IMR-90 (cell line): ENCODE results near the gene GPC2. TPM values are rescaled to one million over a fixed set of nuclear protein-coding genes. Genes with fewer than 3 reads are reported as not detected.

ENCODE experiments used
- ATAC-seq: fragments of 200-7000 bp; cut with Tn5 transposase; 2 replicates; pipeline ENCODE4 v1.9.1; 2020; ENCODE audit warnings: low read depth, mild to moderate bottlenecking, moderate library complexity
- BruUV-seq: library from RNA; stranded (reverse); fragments of 400-500 nt; replicated peaks from 2 replicates; lab custom pipeline; 2021; lab: Mats Ljungman, UMichigan
- CTCF ChIA-PET: fragments of 300-600 bp; formaldehyde crosslinking; extraction: SDS; loops from one replicate; lab custom pipeline; 2021; ENCODE audit warnings: antibody characterized with exemption; lab: Yijun Ruan, JAX
- POLR2A ChIA-PET: fragments of 300-600 bp; sonication (Branson Sonifier 250); formaldehyde crosslinking; loops from one replicate; lab custom pipeline; 2022; ENCODE audit warnings: antibody characterized with exemption; ENCODE audit not compliant: unreplicated experiment; lab: Charles Lee
- DNase-seq: peaks from one replicate; pipeline ENCODE4 v3.0.0; 2013
- H2AFZ ChIP-seq: replicated peaks from 2 replicates; pipeline ENCODE3; 2013; ENCODE audit warnings: low read length, mild to moderate bottlenecking; ENCODE audit not compliant: poor library complexity
- H2AK5ac ChIP-seq: 2 replicates; pipeline ENCODE4 v1.6.1; 2013; ENCODE audit warnings: low read depth, low read length, inconsistent platforms
- H2AK9ac ChIP-seq: replicated peaks from 2 replicates; pipeline ENCODE3; 2013; ENCODE audit warnings: mild to moderate bottlenecking, low read depth, low read length, moderate library complexity; ENCODE audit not compliant: poor library complexity
- H2BK120ac ChIP-seq: 2 replicates; pipeline ENCODE4 v1.6.1; 2013; ENCODE audit warnings: low read depth, low read length, inconsistent platforms
- H2BK15ac ChIP-seq: 3 replicates; pipeline ENCODE4 v1.6.1; 2013; ENCODE audit warnings: low read depth, low read length, inconsistent platforms
- H2BK20ac ChIP-seq: 2 replicates; pipeline ENCODE4 v1.6.1; 2013; ENCODE audit warnings: low read depth, mild to moderate bottlenecking, inconsistent platforms, low read length, moderate library complexity
- H2BK5ac ChIP-seq: 2 replicates; pipeline ENCODE4 v1.6.1; 2013; ENCODE audit warnings: mild to moderate bottlenecking, low read depth, low read length, inconsistent platforms; ENCODE audit not compliant: poor library complexity, severe bottlenecking
- H3K14ac ChIP-seq: replicated peaks from 2 replicates; pipeline ENCODE4 v1.6.1; 2013; ENCODE audit warnings: low read depth, low read length, inconsistent platforms
- H3K18ac ChIP-seq: 2 replicates; pipeline ENCODE4 v1.6.1; 2013; ENCODE audit warnings: low read depth, low read length, control low read depth
- H3K23ac ChIP-seq: 2 replicates; pipeline ENCODE4 v1.6.1; 2013; ENCODE audit warnings: low read depth, low read length, inconsistent platforms
- H3K27ac ChIP-seq: 2 replicates; pipeline ENCODE4 v1.5.1; 2013; ENCODE audit warnings: mild to moderate bottlenecking, control low read depth, low read length; ENCODE audit not compliant: insufficient read depth
- H3K27me3 ChIP-seq: 2 replicates; pipeline ENCODE4 v1.6.1; 2013; ENCODE audit warnings: low read length; ENCODE audit not compliant: control insufficient read depth, insufficient read depth
- H3K36me3 ChIP-seq: 2 replicates; pipeline ENCODE4 v1.6.1; 2013; ENCODE audit warnings: low read length, mixed read lengths; ENCODE audit not compliant: control insufficient read depth, insufficient read depth
- H3K4ac ChIP-seq: 2 replicates; pipeline ENCODE4 v1.6.1; 2013; ENCODE audit warnings: low read depth, low read length, inconsistent platforms
- H3K4me1 ChIP-seq: 2 replicates; pipeline ENCODE4 v1.6.1; 2013; ENCODE audit warnings: low read length, mixed read lengths; ENCODE audit not compliant: control insufficient read depth, insufficient read depth
- H3K4me2 ChIP-seq: 2 replicates; pipeline ENCODE4 v1.6.1; 2013; ENCODE audit warnings: low read depth, mild to moderate bottlenecking, control low read depth, low read length, moderate library complexity
- H3K4me3 ChIP-seq: 2 replicates; pipeline ENCODE4 v1.5.1; 2013; ENCODE audit warnings: low read depth, mild to moderate bottlenecking, control low read depth, low read length, moderate library complexity; ENCODE audit not compliant: insufficient read depth
- H3K56ac ChIP-seq: 2 replicates; pipeline ENCODE4 v1.6.1; 2013; ENCODE audit warnings: low read length, inconsistent platforms; ENCODE audit not compliant: insufficient read depth; ENCODE audit errors: extremely low read depth
- H3K79me1 ChIP-seq, 2 experiments: 2 replicates each; pipeline ENCODE4 v1.6.1; 2013; ENCODE audit warnings: low read length in 2 of 2, inconsistent platforms in 1 of 2, low read depth in 1 of 2
- H3K9ac ChIP-seq: 2 replicates; pipeline ENCODE4 v1.6.1; 2013; ENCODE audit warnings: low read depth, low read length, control low read depth
- H3K9me1 ChIP-seq: 2 replicates; pipeline ENCODE4 v1.6.1; 2013; ENCODE audit warnings: low read length, inconsistent platforms; ENCODE audit not compliant: insufficient read depth
- H3K9me3 ChIP-seq: 2 replicates; pipeline ENCODE4 v1.6.1; 2013; ENCODE audit warnings: low read length; ENCODE audit not compliant: control insufficient read depth, insufficient read depth
- H4K20me1 ChIP-seq: 2 replicates; pipeline ENCODE4 v1.6.1; 2013; ENCODE audit warnings: low read length, inconsistent platforms; ENCODE audit not compliant: insufficient read depth
- H4K5ac ChIP-seq: 2 replicates; pipeline ENCODE4 v1.6.1; 2013; ENCODE audit warnings: mild to moderate bottlenecking, low read depth, low read length, control low read depth
- H4K8ac ChIP-seq, 2 experiments: 2 replicates each; pipeline ENCODE4 v1.6.1; 2013; ENCODE audit warnings: low read depth in 2 of 2, low read length in 2 of 2, control low read depth in 1 of 2, inconsistent platforms in 1 of 2
- H4K91ac ChIP-seq: 2 replicates; pipeline ENCODE4 v1.6.1; 2013; ENCODE audit warnings: low read depth, low read length, inconsistent platforms; ENCODE audit not compliant: insufficient read depth
- CEBPB ChIP-seq: IDR thresholded peaks from 2 replicates; pipeline ENCODE4 v1.6.1; 2012; ENCODE audit warnings: low read depth, low read length, improper control_type of control experiment
- CHD1 ChIP-seq: IDR thresholded peaks from 2 replicates; pipeline ENCODE4 v1.6.1; 2012; ENCODE audit warnings: low read depth, low read length, improper control_type of control experiment
- MAFK ChIP-seq: IDR thresholded peaks from 2 replicates; pipeline ENCODE4 v1.6.1; 2012; ENCODE audit warnings: low read depth, low read length, improper control_type of control experiment
- MAZ ChIP-seq: IDR thresholded peaks from 2 replicates; pipeline ENCODE4 v1.6.1; 2012; ENCODE audit warnings: low read depth, mild to moderate bottlenecking, low read length, improper control_type of control experiment, moderate library complexity, borderline replicate concordance
- RCOR1 ChIP-seq: IDR thresholded peaks from 2 replicates; pipeline ENCODE4 v1.6.1; 2012; ENCODE audit warnings: mild to moderate bottlenecking, low read length, improper control_type of control experiment; ENCODE audit not compliant: insufficient replicate concordance
- WGBS, 2 experiments: methylation state at CpG; one replicate each; pipeline versions ENCODE4 v1.1.5 to v1.1.7; 2013; ENCODE audit warnings: missing lambda C conversion rate in 2 of 2; ENCODE audit not compliant: insufficient read length in 1 of 2; ENCODE audit errors: extremely low coverage in 2 of 2; 5-methylcytosine and 5-hydroxymethylcytosine counted together
- dilution Hi-C: fragments of 300-500 bp; cut with HindIII; formaldehyde crosslinking; loops from one replicate; pipeline ENCODE4 v1.14.3; 2018; ENCODE audit warnings: low sequenced_read_pairs; ENCODE audit not compliant: unreplicated experiment
- in situ Hi-C: fragments of 300-500 bp; cut with MboI; formaldehyde crosslinking; loops from 3 replicates; pipeline ENCODE4 v1.14.3; 2019; ENCODE audit warnings: low sequenced_read_pairs, inconsistent platforms, mixed read lengths
- intact Hi-C: fragments of 100-400 bp; cut with micrococcal nuclease; formaldehyde crosslinking; loops from 2 replicates; pipeline ENCODE4 v1.10.0; 2022
- polyA plus RNA-seq, 3 experiments: library from polyadenylated mRNA; depleted of rRNA; stranded (reverse); fragments of >200 nt; gene quantifications; 2 replicates each; pipeline ENCODE4 v1.2.3, GENCODE V29; 2012; ENCODE audit warnings: low replicate concordance in 1 of 3
- total RNA-seq: library from RNA; depleted of rRNA; stranded (reverse); fragments of >200 nt; gene quantifications from 2 replicates; pipeline ENCODE4 v1.2.3, GENCODE V29; 2012

GPC2 gene
- total and polyA plus RNA-seq, 2 of the 4 experiments (the other 2 are of a cell fraction), result 1.8 to 6.0 TPM

GRCh38 chr7:100191775-100192174 lies 14.6 kb upstream of the GPC2 start:
- Histone ChIP-seq H2BK20ac (no peak overlapping the region; the same call in 1 of the 2 replicates), H2AK5ac (no peak overlapping the region), H2BK120ac (no peak overlapping the region), H3K79me1 (no peaks in the 10 kb centered on the region), H3K9me1 (no peaks in the 10 kb centered on the region), H2AK9ac (no peak overlapping the region), H3K4ac (no peak overlapping the region), H2AFZ (no peak overlapping the region), H4K20me1 (no peaks in the 10 kb centered on the region), H3K18ac (no peak overlapping the region), H3K4me2 (no peak overlapping the region; the same call in 1 of the 2 replicates), H4K5ac (no peak overlapping the region), H3K56ac (no peak overlapping the region), H2BK15ac (no peak overlapping the region), H3K27me3 (no peaks in the 10 kb centered on the region), H3K27ac (no peak overlapping the region), H3K9ac (no peak overlapping the region), H3K9me3 (no peaks in the 10 kb centered on the region), H3K4me3 (no peak overlapping the region), H3K14ac (no peak overlapping the region), H2BK5ac (no peak overlapping the region), H3K23ac (no peak overlapping the region), H4K8ac (no peak overlapping the region), H3K36me3 (no peaks in the 10 kb centered on the region), H4K91ac (no peak overlapping the region), H3K4me1 (peaks cover 2% of the 10 kb centered on the region; the same call in 1 of the 2 replicates)
- TF ChIP-seq RCOR1 (no peak), CEBPB (0 out of 2 replicates have a peak, but pooled peaks have one; percentile 10), MAZ (no peak), CHD1 (no peak), MAFK (peak; percentile 17; the same call in 1 of the 2 replicates)
- dilution Hi-C loops (no loop called here), intact Hi-C loops (no loop called here), in situ Hi-C loops (no loop called here)
- POLR2A ChIA-PET, result no interaction called here
- ATAC-seq (peak; percentile 77), DNase-seq (peak; percentile 78)
- no TSS peak for BruUV-seq
- CTCF ChIA-PET, result no interaction called here
- WGBS, 2 experiments, result no CpG with 5 or more reads among the region's 2 CpGs
